Sigmoid colon (tissue), 3 donors: ENCODE results near the gene LCP1.

Experiments
- POLR2A ChIP-seq, 2 donors: fragments of 450-650 bp; IDR thresholded peaks; one replicate each; pipeline ENCODE4 v1.6.1; 2016; ENCODE audit warnings: antibody characterized with exemption in 2 of 2, mild to moderate bottlenecking in 2 of 2, moderate library complexity in 2 of 2
- TF ChIP-seq, protein P1 (sequence below), 4 experiments: fragments of 450-650 bp in 3 of 4; fragments of 200-600 bp in 1 of 4; IDR thresholded peaks; one replicate each; pipeline ENCODE4 v1.5.1; 2016 to 2019; ENCODE audit warnings: antibody characterized with exemption in 4 of 4, mild to moderate bottlenecking in 3 of 4, moderate library complexity in 2 of 4

- TF ChIP-seq, protein P1, sequence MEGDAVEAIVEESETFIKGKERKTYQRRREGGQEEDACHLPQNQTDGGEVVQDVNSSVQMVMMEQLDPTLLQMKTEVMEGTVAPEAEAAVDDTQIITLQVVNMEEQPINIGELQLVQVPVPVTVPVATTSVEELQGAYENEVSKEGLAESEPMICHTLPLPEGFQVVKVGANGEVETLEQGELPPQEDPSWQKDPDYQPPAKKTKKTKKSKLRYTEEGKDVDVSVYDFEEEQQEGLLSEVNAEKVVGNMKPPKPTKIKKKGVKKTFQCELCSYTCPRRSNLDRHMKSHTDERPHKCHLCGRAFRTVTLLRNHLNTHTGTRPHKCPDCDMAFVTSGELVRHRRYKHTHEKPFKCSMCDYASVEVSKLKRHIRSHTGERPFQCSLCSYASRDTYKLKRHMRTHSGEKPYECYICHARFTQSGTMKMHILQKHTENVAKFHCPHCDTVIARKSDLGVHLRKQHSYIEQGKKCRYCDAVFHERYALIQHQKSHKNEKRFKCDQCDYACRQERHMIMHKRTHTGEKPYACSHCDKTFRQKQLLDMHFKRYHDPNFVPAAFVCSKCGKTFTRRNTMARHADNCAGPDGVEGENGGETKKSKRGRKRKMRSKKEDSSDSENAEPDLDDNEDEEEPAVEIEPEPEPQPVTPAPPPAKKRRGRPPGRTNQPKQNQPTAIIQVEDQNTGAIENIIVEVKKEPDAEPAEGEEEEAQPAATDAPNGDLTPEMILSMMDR (IDR thresholded peaks at IDR 0.05) = no peak
- no peak for TF ChIP-seq POLR2A (IDR thresholded peaks at IDR 0.05)
These were observed 21.9 kb downstream of the LCP1 start for GRCh38 chr13:46160065-46160464.
